Upper lobe of left lung (tissue), 6 donors: ENCODE results near the gene SPRR5. TPM values are rescaled to one million over a fixed set of nuclear protein-coding genes. Genes with fewer than 3 reads are reported as not detected.

Experiments used
- ATAC-seq, 2 donors: fragments of 200-7000 bp; cut with Tn5 transposase; one replicate each; pipeline ENCODE4 v1.9.1; 2022; ENCODE audit warnings: mild to moderate bottlenecking in 2 of 2, moderate library complexity in 2 of 2; ENCODE audit not compliant: low FRiP score in 2 of 2
- DNase-seq, 2 donors: peaks; one replicate each; pipeline ENCODE4 v3.0.0-alpha.2; 2019 to 2020
- H3K27ac ChIP-seq, 4 donors: fragments of 200-600 bp; sonication (generic); one replicate each; pipeline ENCODE4 v1.5.1; 2016 to 2019
- H3K27me3 ChIP-seq, 4 donors: fragments of 200-600 bp; sonication (generic); one replicate each; pipeline ENCODE4 v1.5.1; 2017 to 2019
- H3K36me3 ChIP-seq, 4 donors: fragments of 200-600 bp; sonication (generic); one replicate each; pipeline ENCODE4 v1.5.1; 2016 to 2019
- H3K4me1 ChIP-seq, 4 donors: fragments of 200-600 bp; sonication (generic); one replicate each; pipeline ENCODE4 v1.5.1; 2018 to 2019
- H3K4me3 ChIP-seq, 4 donors: fragments of 200-600 bp; sonication (generic); one replicate each; pipeline ENCODE4 v1.5.1; 2017 to 2019; ENCODE audit warnings: mild to moderate bottlenecking in 2 of 4, moderate library complexity in 1 of 4
- H3K9me3 ChIP-seq, 4 donors: fragments of 200-600 bp; sonication (generic); one replicate each; pipeline ENCODE4 v1.5.1; 2018 to 2019
- EP300 ChIP-seq, 4 donors: sonication (generic); formaldehyde crosslinking; IDR thresholded peaks; one replicate each; pipeline ENCODE4 v1.5.1; 2017; ENCODE audit warnings: antibody characterized with exemption in 4 of 4, control low read depth in 2 of 4
- POLR2A ChIP-seq, 4 donors: fragments of 450-650 bp; IDR thresholded peaks; one replicate each; pipeline ENCODE4 v1.5.1; 2016 to 2017; ENCODE audit warnings: antibody characterized with exemption in 4 of 4, mild to moderate bottlenecking in 2 of 4
- POLR2AphosphoS5 ChIP-seq, 2 donors: sonication (generic); formaldehyde crosslinking; IDR thresholded peaks; one replicate each; pipeline ENCODE4 v1.5.1; 2017; ENCODE audit warnings: antibody characterized with exemption in 2 of 2
- WGBS, 2 donors: methylation state at CpG; one replicate each; pipeline ENCODE4 v1.1.5; 2017 to 2018; 5-methylcytosine and 5-hydroxymethylcytosine counted together
- total RNA-seq, 6 donors: library from RNA; depleted of rRNA in 4 of 6; stranded (reverse); fragments of >200 nt in 4 of 6; gene quantifications; one replicate each; pipeline versions ENCODE4 v1.1.0 to v1.2.1, GENCODE V29; 2016 to 2021
- TF ChIP-seq, protein P1 (sequence below), 6 experiments: fragments of 450-650 bp in 4 of 6; fragments of 200-600 bp in 2 of 6; sonication (generic) in 2 of 6; IDR thresholded peaks; one replicate each; pipeline ENCODE4 v1.5.1; 2016 to 2019; ENCODE audit warnings: antibody characterized with exemption in 6 of 6
- donor health status: DM: no; HTN: no; CAD: no; lungs with moderate emphysema.
- donor health status: DM: no; HTN: yes; CAD: no; lungs with severe emphysema.

Gene SPRR5, protein sequence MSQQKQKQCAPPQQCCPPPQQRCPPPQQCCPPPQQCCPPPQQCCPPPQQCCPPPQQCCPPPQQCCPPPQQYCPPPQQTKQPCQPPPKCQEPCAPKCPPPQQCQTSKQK
- not detected for total RNA-seq

DNA sequence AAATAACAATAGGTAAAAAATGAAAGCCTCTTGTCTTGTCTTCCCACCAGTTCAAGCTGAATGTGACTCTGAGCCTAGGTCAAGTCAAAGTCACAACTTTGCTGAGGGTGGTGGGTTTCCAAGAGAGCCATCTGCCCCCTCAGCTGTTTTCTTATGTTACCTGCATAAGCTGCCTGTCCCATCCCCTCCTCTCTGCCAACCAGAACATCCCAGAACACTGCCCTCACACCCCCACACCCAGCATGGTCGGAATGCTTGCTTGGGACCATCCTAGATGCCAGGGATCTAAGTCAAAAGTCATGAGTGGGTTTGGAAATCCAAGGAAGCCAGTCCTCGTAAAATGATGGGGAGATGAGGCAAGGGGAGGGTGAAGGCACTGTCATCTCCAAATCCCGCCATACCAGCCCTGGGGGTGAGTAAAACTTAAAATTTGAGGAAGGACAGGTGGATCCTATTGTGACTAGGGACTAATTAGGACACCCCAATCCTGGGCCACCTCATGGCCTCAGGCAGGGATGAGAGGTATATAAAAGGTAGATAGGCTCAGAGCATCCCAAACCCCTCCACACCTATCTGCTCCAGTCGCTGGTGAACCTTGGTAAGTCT lies at the start of gene SPRR5:
SPRR5 (plus strand) TSS at position 556 of the 606 bp plus-strand sequence. CDS start 1,349 bp downstream, outside the sequence.
- Histone ChIP-seq H3K4me1 (no peaks in the 10 kb centered on the region), H3K9me3 (no peaks in the 10 kb centered on the region), H3K27ac (no peak within 1 kb of the TSS), H3K36me3 (no peaks in the 10 kb centered on the region), H3K27me3 (no peaks in the 10 kb centered on the region), H3K4me3 (no peak within 1 kb of the TSS)
- no peak for DNase-seq
- no peak for TF ChIP-seq POLR2A (IDR thresholded peaks at IDR 0.05)
- no peak for TF ChIP-seq EP300 (IDR thresholded peaks at IDR 0.05)
- no peak for TF ChIP-seq POLR2AphosphoS5 (IDR thresholded peaks at IDR 0.05)
- TF ChIP-seq, protein P1, sequence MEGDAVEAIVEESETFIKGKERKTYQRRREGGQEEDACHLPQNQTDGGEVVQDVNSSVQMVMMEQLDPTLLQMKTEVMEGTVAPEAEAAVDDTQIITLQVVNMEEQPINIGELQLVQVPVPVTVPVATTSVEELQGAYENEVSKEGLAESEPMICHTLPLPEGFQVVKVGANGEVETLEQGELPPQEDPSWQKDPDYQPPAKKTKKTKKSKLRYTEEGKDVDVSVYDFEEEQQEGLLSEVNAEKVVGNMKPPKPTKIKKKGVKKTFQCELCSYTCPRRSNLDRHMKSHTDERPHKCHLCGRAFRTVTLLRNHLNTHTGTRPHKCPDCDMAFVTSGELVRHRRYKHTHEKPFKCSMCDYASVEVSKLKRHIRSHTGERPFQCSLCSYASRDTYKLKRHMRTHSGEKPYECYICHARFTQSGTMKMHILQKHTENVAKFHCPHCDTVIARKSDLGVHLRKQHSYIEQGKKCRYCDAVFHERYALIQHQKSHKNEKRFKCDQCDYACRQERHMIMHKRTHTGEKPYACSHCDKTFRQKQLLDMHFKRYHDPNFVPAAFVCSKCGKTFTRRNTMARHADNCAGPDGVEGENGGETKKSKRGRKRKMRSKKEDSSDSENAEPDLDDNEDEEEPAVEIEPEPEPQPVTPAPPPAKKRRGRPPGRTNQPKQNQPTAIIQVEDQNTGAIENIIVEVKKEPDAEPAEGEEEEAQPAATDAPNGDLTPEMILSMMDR (IDR thresholded peaks at IDR 0.05): no peak
- WGBS, 2 donors: 73 to 83% methylated on average over 3 to 4 of the region's 4 CpGs
- no peak for ATAC-seq

- no peak overlapping the region for H3K4me3 ChIP-seq
- no peaks in the 10 kb centered on the region for H3K4me1 ChIP-seq
- H3K27me3 ChIP-seq: no peaks in the 10 kb centered on the region
- no peak for ATAC-seq
- H3K36me3 ChIP-seq: no peaks in the 10 kb centered on the region
- no peak overlapping the region for H3K27ac ChIP-seq
- 83 to 86% methylated on average over 4 of the region's 4 CpGs for WGBS, 2 donors
- no peak for DNase-seq
- no peaks in the 10 kb centered on the region for H3K9me3 ChIP-seq
- no peak for TF ChIP-seq EP300 (IDR thresholded peaks at IDR 0.05)
- TF ChIP-seq, protein P1 (IDR thresholded peaks at IDR 0.05): no peak
- TF ChIP-seq POLR2A (IDR thresholded peaks at IDR 0.05): no peak
- no peak for TF ChIP-seq POLR2AphosphoS5 (IDR thresholded peaks at IDR 0.05)
These were observed 48.0 kb upstream of the SPRR5 start for GRCh38 chr1:152899027-152899426.

- 48 to 80% methylated on average over 2 of the region's 2 CpGs for WGBS, 2 donors
- no peak for DNase-seq
These were observed 47.1 kb upstream of the SPRR5 start for GRCh38 chr1:152899883-152900282.

DNA sequence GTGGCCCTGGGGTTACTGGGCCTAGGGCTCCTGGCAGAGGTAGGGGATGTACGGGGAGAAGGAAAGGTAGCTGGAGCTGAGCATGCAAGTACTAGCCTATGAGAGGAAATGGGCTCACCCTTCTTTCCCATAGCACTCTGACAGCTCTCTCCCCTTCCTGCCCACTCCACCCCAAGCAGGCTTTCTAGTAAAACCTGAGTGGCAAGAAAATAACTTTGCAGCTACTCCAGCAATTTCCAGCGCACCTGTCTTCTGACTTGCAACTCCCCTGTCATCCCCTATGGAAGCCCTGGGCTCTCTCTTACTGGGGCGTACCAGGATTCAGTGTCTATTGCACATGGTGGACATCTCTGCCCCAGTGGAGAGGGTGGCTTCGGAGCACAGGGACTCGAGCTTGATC lies 45.4 kb upstream of the SPRR5 start:
- WGBS, 2 donors: 65 to 71% methylated on average over 5 of the region's 5 CpGs
- Histone ChIP-seq H3K4me3 (no peak overlapping the region), H3K27ac (no peak overlapping the region), H3K4me1 (no peaks in the 10 kb centered on the region), H3K27me3 (no peaks in the 10 kb centered on the region), H3K9me3 (no peaks in the 10 kb centered on the region), H3K36me3 (no peaks in the 10 kb centered on the region)
- TF ChIP-seq POLR2AphosphoS5 (IDR thresholded peaks at IDR 0.05): no peak
- TF ChIP-seq POLR2A (IDR thresholded peaks at IDR 0.05): no peak
- TF ChIP-seq EP300 (IDR thresholded peaks at IDR 0.05): no peak
- TF ChIP-seq, protein P1 (IDR thresholded peaks at IDR 0.05): no peak
- ATAC-seq (no peak), DNase-seq (no peak)

More at GRCh38 chr1:152899883-152900282, 47.1 kb upstream of the SPRR5 start:
- no peak for TF ChIP-seq POLR2AphosphoS5 (IDR thresholded peaks at IDR 0.05)
- TF ChIP-seq, protein P1 (IDR thresholded peaks at IDR 0.05): no peak
- no peak for TF ChIP-seq POLR2A (IDR thresholded peaks at IDR 0.05)
- TF ChIP-seq EP300 (IDR thresholded peaks at IDR 0.05): no peak
- Histone ChIP-seq H3K27ac (no peak overlapping the region), H3K9me3 (no peaks in the 10 kb centered on the region), H3K27me3 (no peaks in the 10 kb centered on the region), H3K4me3 (no peak overlapping the region), H3K4me1 (no peaks in the 10 kb centered on the region), H3K36me3 (no peaks in the 10 kb centered on the region)
- ATAC-seq: no peak

DNA sequence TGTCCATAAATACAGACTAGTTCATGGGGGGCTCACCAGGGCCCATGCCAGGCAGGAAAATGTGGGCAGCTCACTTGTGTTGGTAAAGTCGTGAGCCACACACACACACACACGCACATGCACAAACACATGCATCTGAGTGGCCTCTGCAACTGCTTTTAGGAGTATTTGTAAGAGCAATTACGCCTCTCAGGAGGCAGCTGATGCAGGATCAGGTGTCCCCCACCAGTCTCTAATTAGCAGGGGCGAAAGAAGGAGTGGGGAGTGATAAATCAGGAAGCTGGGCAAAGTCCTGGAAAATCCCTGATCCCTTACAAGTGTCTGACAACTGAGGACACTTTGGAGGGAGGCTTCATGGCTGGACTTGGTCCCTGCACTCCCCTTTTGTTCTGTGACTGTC lies 44.4 kb upstream of the SPRR5 start:
- ATAC-seq (no peak), DNase-seq (no peak)
- 57 to 64% methylated on average over 4 of the region's 4 CpGs for WGBS, 2 donors
- Histone ChIP-seq H3K27me3 (no peaks in the 10 kb centered on the region), H3K4me3 (no peak overlapping the region), H3K4me1 (no peaks in the 10 kb centered on the region), H3K27ac (no peak overlapping the region), H3K9me3 (no peaks in the 10 kb centered on the region), H3K36me3 (no peaks in the 10 kb centered on the region)
- TF ChIP-seq, protein P1 (IDR thresholded peaks at IDR 0.05): no peak
- TF ChIP-seq EP300 (IDR thresholded peaks at IDR 0.05) (no peak), POLR2AphosphoS5 (IDR thresholded peaks at IDR 0.05) (no peak), POLR2A (IDR thresholded peaks at IDR 0.05) (no peak)
